GM12873 (cell line): ENCODE data around the gene EFEMP1.

Source experiments
- CTCF ChIP-seq: IDR thresholded peaks from 2 replicates; pipeline ENCODE4 v1.5.1; 2012; ENCODE audit warnings: low read depth, mild to moderate bottlenecking, moderate library complexity, low read length, control low read depth; ENCODE audit not compliant: insufficient read depth; ENCODE audit errors: missing control alignments

EFEMP1 gene

GRCh38 chr2:55827855-55828254, 95.7 kb downstream of the EFEMP1 start:
- TF ChIP-seq CTCF: no peak

GRCh38 chr2:55826246-55826645, 97.3 kb downstream of the EFEMP1 start:
- TF ChIP-seq CTCF: no peak

- TF ChIP-seq CTCF: no peak
Measured at GRCh38 chr2:55824551-55825096, 99.0 kb downstream of the EFEMP1 start.
